Measurements from ENCODE around the gene FIP1L1.

GRCh38 chr4:53361451-53361850, 16.0 kb upstream of the FIP1L1 start:
- TF ChIP-seq CTCF (IDR thresholded peaks at IDR 0.05; ENCODE audit: borderline replicate concordance, extremely low read depth, low read length, poor library complexity, severe bottlenecking) (no peak), EZH2 (IDR thresholded peaks at IDR 0.05; ENCODE audit: borderline replicate concordance, low read depth, low read length, severe bottlenecking) (no peak)

All from DND-41 (cell line).